Measurements from ENCODE around the gene CHST9. TPM values are rescaled to one million over a fixed set of nuclear protein-coding genes. Genes with fewer than 3 reads are reported as not detected.

CHST9 gene
- total and polyA plus RNA-seq, 9 of the 15 experiments (the other 6 are each of a cell fraction or from before 2014, with no cell fraction given): not detected

DNA sequence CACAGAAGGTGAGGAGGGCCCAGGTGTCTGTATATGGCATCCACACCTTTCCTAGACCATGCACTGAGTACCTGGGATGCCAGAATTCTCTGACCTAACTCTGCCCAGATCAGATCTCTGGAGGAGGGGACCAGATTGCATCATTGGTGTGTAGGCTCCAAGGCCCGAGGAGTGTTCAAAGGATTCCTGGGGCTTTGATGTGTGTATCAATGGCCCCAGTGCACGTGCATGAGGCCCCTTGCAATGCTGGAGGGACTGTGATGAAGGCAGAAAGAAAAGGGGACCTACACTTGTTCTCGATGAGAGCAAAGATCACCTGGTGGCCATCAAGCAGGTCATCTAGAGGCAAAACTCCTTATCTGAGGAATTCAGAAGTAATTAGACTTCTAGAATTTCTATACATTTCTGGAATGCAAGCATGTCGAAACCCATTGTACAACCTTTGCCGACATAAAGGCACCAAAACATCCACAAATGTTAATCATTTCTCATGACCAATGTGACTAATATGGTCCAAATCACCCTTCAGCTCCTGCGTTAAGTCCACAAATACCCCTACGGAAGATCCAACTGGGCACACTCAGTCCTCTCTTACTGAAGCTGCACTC, 123.5 kb downstream of the CHST9 start (continued):
- no peak for TF ChIP-seq NR2C2 (CRISPR knock-in tag; IDR thresholded peaks at IDR 0.05)
- no peak for TF ChIP-seq NR2C2 (tag; IDR thresholded peaks at IDR 0.05)
- no peak for TF ChIP-seq XRCC5 (IDR thresholded peaks at IDR 0.05; ENCODE audit: low read depth, low read length)

- FAIRE-seq: no peak
- Histone ChIP-seq H4K20me1 (replicated peaks; ENCODE audit: control insufficient read depth, insufficient read depth, low read length) (no peaks in the 10 kb centered on the region), H3K79me2 (ENCODE audit: control insufficient read depth, insufficient read depth, low read length) (no peaks in the 10 kb centered on the region), H2AFZ (ENCODE audit: low read depth, low read length) (no peak overlapping the region), H3K9me1 (ENCODE audit: control insufficient read depth, insufficient read depth, low read length) (no peaks in the 10 kb centered on the region), H3K27ac (ENCODE audit: extremely low read depth, low read depth, low read length) (no peak overlapping the region), H3K27me3 (ENCODE audit: control insufficient read depth in 2 of 2, insufficient read depth in 2 of 2, low read length in 2 of 2) (no peaks in the 10 kb centered on the region), H3K9ac (ENCODE audit: insufficient read depth in 1 of 2, low read depth in 2 of 2, low read length in 2 of 2) (no peak overlapping the region), H3K9me3 (replicated peaks; ENCODE audit: control insufficient read depth, insufficient read depth, low read depth, low read length) (no peaks in the 10 kb centered on the region), H3K4me2 (ENCODE audit: insufficient read depth, low read length) (no peak overlapping the region), H3K4me1 (replicated peaks in 1 of 2; ENCODE audit: control insufficient read depth in 2 of 2, insufficient read depth in 2 of 2, low read length in 2 of 2) (no peaks in the 10 kb centered on the region), H3K4me3 (no peak overlapping the region), H3K36me3 (ENCODE audit: control insufficient read depth, insufficient read depth, low read length) (no peaks in the 10 kb centered on the region)
- 2% methylated on average over 11 of the region's 11 CpGs for WGBS (ENCODE audit: insufficient coverage, low coverage, missing lambda C conversion rate)
- ChIA-PET POLR2A (no interaction called here), CTCF (ENCODE audit: low intra/inter-chr PET ratio) (no interaction called here)
- no TSS peak for BruUV-seq (replicated peaks)
- ATAC-seq: no peak
- TF ChIP-seq EP300 (IDR thresholded peaks at IDR 0.05; ENCODE audit: low read length) (no peak), ZNF696 (CRISPR knock-in tag; conservative IDR thresholded peaks at IDR 0.05) (no peak), ZHX1 (conservative IDR thresholded peaks at IDR 0.05; ENCODE audit: low read length) (no peak), ZNF395 (CRISPR knock-in tag; IDR thresholded peaks at IDR 0.05) (no peak), GTF2B (IDR thresholded peaks at IDR 0.05; ENCODE audit: extremely low read depth, insufficient read length) (no peak), SNAPC5 (CRISPR knock-in tag; IDR thresholded peaks at IDR 0.05) (no peak), SP1 (CRISPR knock-in tag; IDR thresholded peaks at IDR 0.05) (no peak), HMG20B (CRISPR knock-in tag; IDR thresholded peaks at IDR 0.05) (no peak), CHCHD3 (CRISPR knock-in tag; IDR thresholded peaks at IDR 0.05) (no peak), ZNF778 (CRISPR knock-in tag; IDR thresholded peaks at IDR 0.05) (no peak), XRCC5 (IDR thresholded peaks at IDR 0.05; ENCODE audit: low read depth, low read length) (no peak)
- TF ChIP-seq, protein P1, sequence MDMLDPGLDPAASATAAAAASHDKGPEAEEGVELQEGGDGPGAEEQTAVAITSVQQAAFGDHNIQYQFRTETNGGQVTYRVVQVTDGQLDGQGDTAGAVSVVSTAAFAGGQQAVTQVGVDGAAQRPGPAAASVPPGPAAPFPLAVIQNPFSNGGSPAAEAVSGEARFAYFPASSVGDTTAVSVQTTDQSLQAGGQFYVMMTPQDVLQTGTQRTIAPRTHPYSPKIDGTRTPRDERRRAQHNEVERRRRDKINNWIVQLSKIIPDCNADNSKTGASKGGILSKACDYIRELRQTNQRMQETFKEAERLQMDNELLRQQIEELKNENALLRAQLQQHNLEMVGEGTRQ (CRISPR knock-in tag; IDR thresholded peaks at IDR 0.05): no peak
- DNase-seq (ENCODE audit: extremely low read depth in 1 of 4, low spot score in 3 of 4): no peak
- intact Hi-C loops (cut with micrococcal nuclease): no loop called here
- in situ Hi-C loops (cut with MboI): no loop called here
Measured at GRCh38 chr18:27057519-27058234, 127.4 kb downstream of the CHST9 start.
